Osteoblast (primary cell): Measurements from ENCODE around the gene NR1D1. TPM values are rescaled to one million over a fixed set of nuclear protein-coding genes. Genes with fewer than 3 reads are reported as not detected.

Experiments
- DNase-seq: peaks from one replicate; pipeline ENCODE4 v3.0.0; 2011; ENCODE audit warnings: low spot score, mixed read lengths; ENCODE audit not compliant: insufficient read length; ENCODE audit errors: missing footprints
- H2AFZ ChIP-seq: 2 replicates; pipeline ENCODE4 v1.6.0; 2011; ENCODE audit warnings: mild to moderate bottlenecking, low read length
- H3K27ac ChIP-seq: 2 replicates; pipeline ENCODE4 v1.5.1; 2011; ENCODE audit warnings: mild to moderate bottlenecking, low read depth, low read length, moderate library complexity
- H3K27me3 ChIP-seq: 2 replicates; pipeline ENCODE4 v1.6.0; 2012; ENCODE audit warnings: mild to moderate bottlenecking, control low read depth, inconsistent platforms, low read length, moderate library complexity; ENCODE audit not compliant: insufficient read depth
- H3K36me3 ChIP-seq: 2 replicates; pipeline ENCODE4 v1.5.1; 2011; ENCODE audit warnings: mild to moderate bottlenecking, low read length, control low read depth, moderate library complexity; ENCODE audit not compliant: insufficient read depth
- H3K4me1 ChIP-seq: 2 replicates; pipeline ENCODE4 v1.5.1; 2011; ENCODE audit warnings: mild to moderate bottlenecking, low read length, control low read depth, moderate library complexity; ENCODE audit not compliant: insufficient read depth
- H3K4me2 ChIP-seq: 2 replicates; pipeline ENCODE4 v1.6.0; 2011; ENCODE audit warnings: mild to moderate bottlenecking, low read length; ENCODE audit not compliant: insufficient read depth
- H3K4me3 ChIP-seq: fragments of 200-600 bp; sonication (generic); 3 replicates; pipeline ENCODE4 v1.5.1; 2012; ENCODE audit warnings: mild to moderate bottlenecking, low read length, inconsistent platforms; ENCODE audit not compliant: insufficient read depth
- H3K79me2 ChIP-seq: 2 replicates; pipeline ENCODE4 v1.6.0; 2012; ENCODE audit warnings: mild to moderate bottlenecking, low read length, control low read depth, inconsistent platforms; ENCODE audit not compliant: insufficient read depth
- H3K9me3 ChIP-seq: 2 replicates; pipeline ENCODE4 v1.5.1; 2011; ENCODE audit warnings: low read depth, low read length, control low read depth
- H4K20me1 ChIP-seq: 2 replicates; pipeline ENCODE4 v1.6.0; 2012; ENCODE audit warnings: mild to moderate bottlenecking, low read length, control low read depth; ENCODE audit not compliant: insufficient read depth
- total RNA-seq: library from RNA; depleted of rRNA; stranded (reverse); fragments of >200 nt; gene quantifications from 2 replicates; pipeline ENCODE4 v1.2.3, GENCODE V29; 2012
- TF ChIP-seq, protein P1 (sequence below): IDR thresholded peaks from 2 replicates; pipeline ENCODE4 v1.5.1; 2011; ENCODE audit warnings: mild to moderate bottlenecking, low read depth, low read length, moderate library complexity; ENCODE audit errors: extremely low read depth

Gene NR1D1
- total RNA-seq, 1 donor, result 5.1 TPM

DNA sequence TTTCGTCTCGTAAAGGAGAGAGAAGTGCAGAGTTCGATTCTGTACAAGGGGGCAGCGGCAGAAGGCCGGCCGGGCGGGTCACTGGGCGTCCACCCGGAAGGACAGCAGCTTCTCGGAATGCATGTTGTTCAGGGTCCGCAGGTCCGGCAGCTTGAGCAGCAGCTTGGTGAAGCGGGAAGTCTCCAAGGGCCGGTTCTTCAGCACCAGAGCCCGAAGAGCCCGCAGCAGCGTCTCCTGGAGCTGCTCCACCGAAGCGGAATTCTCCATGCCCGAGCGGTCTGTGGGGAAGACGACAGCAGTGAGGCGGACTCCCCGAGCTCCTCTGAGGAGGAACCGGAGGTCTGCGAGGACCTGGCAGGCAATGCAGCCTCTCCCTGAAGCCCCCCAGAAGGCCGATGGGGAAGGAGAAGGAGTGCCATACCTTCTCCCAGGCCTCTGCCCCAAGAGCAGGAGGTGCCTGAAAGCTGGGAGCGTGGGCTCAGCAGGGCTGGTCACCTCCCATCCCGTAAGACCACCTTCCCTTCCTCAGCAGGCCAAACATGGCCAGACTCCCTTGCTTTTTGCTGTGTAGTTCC is 7.3 kb downstream of the NR1D1 start:
- TF ChIP-seq, protein P1, sequence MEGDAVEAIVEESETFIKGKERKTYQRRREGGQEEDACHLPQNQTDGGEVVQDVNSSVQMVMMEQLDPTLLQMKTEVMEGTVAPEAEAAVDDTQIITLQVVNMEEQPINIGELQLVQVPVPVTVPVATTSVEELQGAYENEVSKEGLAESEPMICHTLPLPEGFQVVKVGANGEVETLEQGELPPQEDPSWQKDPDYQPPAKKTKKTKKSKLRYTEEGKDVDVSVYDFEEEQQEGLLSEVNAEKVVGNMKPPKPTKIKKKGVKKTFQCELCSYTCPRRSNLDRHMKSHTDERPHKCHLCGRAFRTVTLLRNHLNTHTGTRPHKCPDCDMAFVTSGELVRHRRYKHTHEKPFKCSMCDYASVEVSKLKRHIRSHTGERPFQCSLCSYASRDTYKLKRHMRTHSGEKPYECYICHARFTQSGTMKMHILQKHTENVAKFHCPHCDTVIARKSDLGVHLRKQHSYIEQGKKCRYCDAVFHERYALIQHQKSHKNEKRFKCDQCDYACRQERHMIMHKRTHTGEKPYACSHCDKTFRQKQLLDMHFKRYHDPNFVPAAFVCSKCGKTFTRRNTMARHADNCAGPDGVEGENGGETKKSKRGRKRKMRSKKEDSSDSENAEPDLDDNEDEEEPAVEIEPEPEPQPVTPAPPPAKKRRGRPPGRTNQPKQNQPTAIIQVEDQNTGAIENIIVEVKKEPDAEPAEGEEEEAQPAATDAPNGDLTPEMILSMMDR, result no peak
- Histone ChIP-seq H3K36me3 (peaks cover 54% of the 10 kb centered on the region), H3K79me2 (peaks cover 14% of the 10 kb centered on the region), H2AFZ (no peak overlapping the region), H3K4me3 (no peak overlapping the region), H3K27ac (peak overlapping the region; percentile 2), H3K4me2 (no peak overlapping the region), H3K27me3 (no peaks in the 10 kb centered on the region), H4K20me1 (peaks cover 2% of the 10 kb centered on the region), H3K9me3 (no peaks in the 10 kb centered on the region), H3K4me1 (peaks cover 9% of the 10 kb centered on the region)
- DNase-seq, result peak; percentile 52

DNA sequence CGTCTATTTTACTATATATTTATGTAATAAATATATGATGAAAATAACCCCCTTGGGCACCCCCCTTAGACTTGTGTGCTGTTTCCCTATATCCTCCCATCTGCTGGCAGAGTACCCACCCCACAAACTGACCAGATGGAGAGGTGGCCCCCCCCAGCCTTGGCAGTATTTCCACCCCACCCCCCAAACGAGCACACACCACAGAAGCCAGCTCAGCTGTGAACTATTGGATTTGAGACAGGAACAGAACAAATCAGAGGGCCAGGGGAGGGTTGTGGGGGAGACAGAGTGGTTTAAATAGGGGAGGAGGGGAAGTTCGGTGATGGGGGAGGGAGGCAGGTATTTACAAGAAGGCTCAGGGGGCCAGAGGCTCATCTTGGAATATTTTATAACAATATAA is 7.8 kb downstream of the NR1D1 start:
- H4K20me1 ChIP-seq, result no peaks in the 10 kb centered on the region
- no peaks in the 10 kb centered on the region for H3K27me3 ChIP-seq
- H3K79me2 ChIP-seq, result peaks cover 9% of the 10 kb centered on the region
- H3K4me2 ChIP-seq, result no peak overlapping the region
- no peaks in the 10 kb centered on the region for H3K9me3 ChIP-seq
- H3K27ac ChIP-seq, result no peak overlapping the region
- no peak overlapping the region for H2AFZ ChIP-seq
- H3K4me3 ChIP-seq, result no peak overlapping the region
- TF ChIP-seq, protein P1, result no peak
- DNase-seq, result peak; percentile 88
- peaks cover 55% of the 10 kb centered on the region for H3K36me3 ChIP-seq
- H3K4me1 ChIP-seq, result peaks cover 4% of the 10 kb centered on the region

DNA sequence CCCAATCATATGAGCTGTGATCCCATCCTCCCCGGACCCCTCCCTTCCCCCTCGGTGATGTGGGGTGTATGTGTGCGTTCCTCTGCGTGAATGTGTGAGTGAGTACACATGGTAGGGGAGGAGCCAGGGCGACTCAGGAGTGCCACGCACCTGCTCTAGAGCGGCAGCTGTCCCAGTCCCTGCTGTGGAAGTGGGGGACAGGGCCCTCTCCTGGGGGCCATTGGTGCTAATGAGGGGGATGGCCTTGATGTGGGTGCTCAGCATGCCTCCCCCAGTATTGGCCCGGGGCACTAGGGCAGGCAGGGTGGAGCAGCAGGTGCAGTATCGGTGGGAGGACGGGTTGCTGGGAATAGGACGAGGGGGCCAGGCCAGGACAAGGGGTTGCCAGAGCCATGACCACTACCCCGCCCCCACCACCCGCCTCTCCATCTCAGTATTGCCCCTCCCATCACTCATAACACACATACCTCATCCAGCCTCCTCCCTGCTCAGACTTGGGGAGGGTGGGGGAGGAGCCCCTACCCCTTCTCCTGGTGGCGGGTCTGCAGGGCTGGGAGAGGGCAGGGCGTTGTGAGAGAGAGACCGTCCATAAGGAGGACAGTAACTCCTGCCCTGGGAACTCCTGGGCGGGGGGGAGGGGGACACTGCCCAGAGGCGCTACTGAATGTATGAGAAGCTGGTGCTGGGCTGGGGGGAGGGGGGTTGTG is 8.5 kb downstream of the NR1D1 start:
- TF ChIP-seq, protein P1, result no peak
- no peaks in the 10 kb centered on the region for H3K27me3 ChIP-seq
- no peak overlapping the region for H3K27ac ChIP-seq
- H3K9me3 ChIP-seq, result no peaks in the 10 kb centered on the region
- H3K4me1 ChIP-seq, result no peaks in the 10 kb centered on the region
- no peak overlapping the region for H2AFZ ChIP-seq
- H3K4me3 ChIP-seq, result no peak overlapping the region
- peaks cover 2% of the 10 kb centered on the region for H3K79me2 ChIP-seq
- no peaks in the 10 kb centered on the region for H4K20me1 ChIP-seq
- H3K36me3 ChIP-seq, result peaks cover 57% of the 10 kb centered on the region
- H3K4me2 ChIP-seq, result no peak overlapping the region
- DNase-seq, result peak; percentile 85
